ENCODE results near the gene MILR1.
A peak's percentile ranks its signal among the peaks of the same experiment; 100 is the strongest.
"Not testable (repeated sequence)": the region's sequence is repeated elsewhere in the genome, so short reads cannot be mapped to it uniquely, and the experiment has no call there.

MILR1 gene

GRCh38 chr17:64471440-64471839 lies 22.5 kb downstream of the MILR1 start:
- no peak for DNase-seq (ENCODE audit: low spot score)

- DNase-seq (ENCODE audit: low spot score) = no peak
Measured at GRCh38 chr17:64472564-64472963, 23.6 kb downstream of the MILR1 start.

GRCh38 chr17:64477849-64478248 lies 28.9 kb downstream of the MILR1 start:
- no peak for DNase-seq (ENCODE audit: low spot score)

GRCh38 chr17:64480951-64481350 lies 32.0 kb downstream of the MILR1 start:
- DNase-seq (ENCODE audit: low spot score) = no peak

- no peak for DNase-seq (ENCODE audit: low spot score)
Measured at GRCh38 chr17:64484380-64484779, 35.5 kb downstream of the MILR1 start.

- no peak for DNase-seq (ENCODE audit: low spot score)
Measured at GRCh38 chr17:64488301-64488700, 39.4 kb downstream of the MILR1 start.

- peak; percentile 50 for DNase-seq (ENCODE audit: low spot score)
Measured at GRCh38 chr17:64491034-64491860, 42.3 kb downstream of the MILR1 start.

- no peak for DNase-seq (ENCODE audit: low spot score)
Measured at GRCh38 chr17:64491994-64492393, 43.1 kb downstream of the MILR1 start.

- peak; percentile 40 for DNase-seq (ENCODE audit: low spot score)
Measured at GRCh38 chr17:64492481-64493109, 43.7 kb downstream of the MILR1 start.

GRCh38 chr17:64494121-64494520 lies 45.2 kb downstream of the MILR1 start:
- no peak for DNase-seq (ENCODE audit: low spot score)

- not testable (repeated sequence) for DNase-seq (ENCODE audit: low spot score)
Measured at GRCh38 chr17:64495300-64495699, 46.4 kb downstream of the MILR1 start.

- DNase-seq (ENCODE audit: low spot score) = no peak
Measured at GRCh38 chr17:64496348-64496785, 47.5 kb downstream of the MILR1 start.

GRCh38 chr17:64496786-64497564 lies 48.1 kb downstream of the MILR1 start, which contains the start of gene POLG2:
TSS of gene POLG2 (minus strand) at chr17:64497054. CDS start at chr17:64496968, 86 bp downstream.
- peak; percentile 94 for DNase-seq (ENCODE audit: low spot score)

GRCh38 chr17:64497565-64498035 lies 48.7 kb downstream of the MILR1 start:
- DNase-seq (ENCODE audit: low spot score) = no peak

GRCh38 chr17:64498308-64499203 lies 49.6 kb downstream of the MILR1 start:
- no peak for DNase-seq (ENCODE audit: low spot score)

- no peak for DNase-seq (ENCODE audit: low spot score)
Measured at GRCh38 chr17:64499805-64500486, 51.0 kb downstream of the MILR1 start.

- DNase-seq (ENCODE audit: low spot score) = no peak
Measured at GRCh38 chr17:64500487-64500859, 51.6 kb downstream of the MILR1 start.

- DNase-seq (ENCODE audit: low spot score) = no peak
Measured at GRCh38 chr17:64500862-64501765, 52.2 kb downstream of the MILR1 start.

- DNase-seq (ENCODE audit: low spot score) = no peak
Measured at GRCh38 chr17:64502021-64502420, 53.1 kb downstream of the MILR1 start.

- DNase-seq (ENCODE audit: low spot score) = no peak
Measured at GRCh38 chr17:64502809-64503208, 53.9 kb downstream of the MILR1 start.

Data from CD4-positive, alpha-beta T cell treated with Interleukin-6 at 100 ng/mL for 8 hours (primary cell).